HG03280 (cell line): ENCODE measurements around the gene CLCF1.

Experiments used
- ATAC-seq: cut with Tn5 transposase; IDR thresholded peaks from one replicate; pipeline ENCODE4 v1.9.1; 2021; ENCODE audit warnings: mild to moderate bottlenecking, moderate library complexity; ENCODE audit not compliant: unreplicated experiment

CLCF1 gene

DNA sequence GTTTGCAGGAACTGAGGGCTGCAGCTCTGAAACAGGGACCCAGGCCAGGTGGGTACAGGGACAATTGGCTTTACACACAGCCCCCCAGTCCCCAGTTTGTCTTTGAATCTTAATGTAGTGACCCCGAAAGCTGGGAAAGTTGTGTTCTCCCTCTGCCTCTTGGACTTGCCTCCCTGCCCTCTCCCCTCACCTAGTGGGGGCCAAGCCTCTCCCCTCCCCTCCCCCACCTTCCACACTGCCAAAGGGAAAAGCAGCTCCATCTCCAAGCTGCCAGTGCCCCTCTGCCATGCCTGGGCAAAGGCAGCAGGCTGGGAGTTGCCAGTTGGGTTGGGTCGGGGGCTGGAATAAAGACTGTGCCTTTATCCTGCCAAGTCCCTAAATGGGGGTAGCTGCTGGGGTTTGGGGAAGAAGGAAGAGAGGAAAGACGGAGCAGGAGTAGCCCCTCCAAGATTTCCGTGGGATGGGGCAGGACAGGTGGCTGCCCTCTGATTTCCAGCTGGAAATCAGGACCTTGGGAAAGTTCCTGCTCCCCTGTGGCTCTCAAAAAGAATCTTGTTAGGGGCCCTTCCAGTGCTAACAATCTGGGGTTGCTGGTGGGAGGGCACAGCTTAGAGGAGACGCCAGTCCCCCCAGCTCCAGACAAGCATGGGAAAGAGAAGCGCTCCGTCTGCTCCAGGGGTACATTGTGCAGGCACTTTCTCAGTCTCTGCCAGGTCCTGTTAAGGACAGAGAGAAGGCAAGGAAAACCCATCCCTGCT is 2.8 kb upstream of the CLCF1 start:
- ATAC-seq: no peak

DNA sequence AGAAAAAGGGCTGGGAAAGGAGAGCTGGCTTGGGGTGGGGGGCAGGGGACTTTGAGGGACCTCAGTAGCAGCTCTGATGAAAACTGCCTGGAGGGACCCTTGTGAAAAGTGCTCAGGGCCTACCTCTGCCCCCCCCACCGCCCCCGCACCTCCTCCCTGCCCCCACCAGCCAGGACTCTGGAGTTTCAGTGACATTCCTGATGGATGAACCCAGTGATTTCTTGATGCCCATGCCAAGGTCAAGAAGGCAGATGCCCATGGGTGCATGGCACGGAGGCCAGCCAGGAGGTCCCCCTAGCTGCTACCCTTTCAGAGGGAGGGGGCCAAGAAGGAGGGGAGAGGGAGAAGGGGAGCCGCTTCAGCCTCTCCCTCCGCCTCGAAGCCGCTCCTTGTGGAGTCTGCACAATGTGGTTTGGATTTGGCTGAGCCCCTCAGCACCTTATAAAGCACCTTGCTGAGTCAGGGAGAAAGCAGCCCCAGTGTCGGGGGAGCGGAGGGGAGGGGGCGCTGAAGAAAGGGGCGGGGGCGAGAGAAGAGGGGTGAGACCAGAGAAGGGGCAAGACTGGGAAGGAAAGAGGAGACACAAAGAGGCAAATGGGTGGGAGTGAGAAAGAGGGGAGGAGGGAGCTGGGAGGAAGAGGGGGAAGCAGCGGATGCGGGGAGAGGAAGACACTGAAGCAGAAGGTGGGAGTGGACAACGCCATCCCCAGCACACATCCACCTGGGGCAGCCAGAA is 2.1 kb upstream of the CLCF1 start:
- ATAC-seq: no peak

DNA sequence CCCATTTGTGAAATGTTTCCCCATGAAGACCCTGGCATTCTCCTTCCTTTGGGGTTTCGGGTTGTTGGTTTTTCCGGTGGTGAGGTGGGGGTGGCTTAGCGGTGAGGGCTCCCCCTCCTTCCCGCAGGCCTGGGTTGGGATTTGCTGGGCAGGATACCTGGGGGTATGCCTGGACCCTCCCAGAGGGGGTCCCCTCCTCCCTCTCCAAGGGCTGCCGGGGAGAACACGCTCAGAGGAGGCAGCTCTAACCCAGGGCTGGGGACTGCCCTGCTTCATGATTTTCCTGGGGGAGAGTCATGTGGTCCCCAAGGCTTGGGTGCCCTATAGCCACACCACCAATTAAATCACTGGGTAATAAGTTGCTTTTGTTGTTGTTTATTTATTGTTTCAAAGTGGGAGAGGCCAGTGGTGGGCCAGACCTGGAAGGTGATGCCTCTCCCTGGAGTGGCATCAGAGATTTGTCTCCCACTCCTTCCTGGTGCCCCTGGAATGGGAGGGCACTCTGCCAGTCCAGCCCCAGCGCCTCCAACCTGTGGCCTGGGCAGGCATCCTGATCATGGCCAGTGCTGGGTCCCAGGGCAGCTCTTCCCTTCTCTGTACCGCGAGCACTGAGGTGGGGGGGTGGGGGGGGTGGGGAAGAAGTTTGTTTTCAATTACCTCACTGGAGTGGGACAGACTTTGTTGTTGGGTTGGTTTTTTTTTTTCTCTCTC is 1.3 kb upstream of the CLCF1 start:
- no peak for ATAC-seq

DNA sequence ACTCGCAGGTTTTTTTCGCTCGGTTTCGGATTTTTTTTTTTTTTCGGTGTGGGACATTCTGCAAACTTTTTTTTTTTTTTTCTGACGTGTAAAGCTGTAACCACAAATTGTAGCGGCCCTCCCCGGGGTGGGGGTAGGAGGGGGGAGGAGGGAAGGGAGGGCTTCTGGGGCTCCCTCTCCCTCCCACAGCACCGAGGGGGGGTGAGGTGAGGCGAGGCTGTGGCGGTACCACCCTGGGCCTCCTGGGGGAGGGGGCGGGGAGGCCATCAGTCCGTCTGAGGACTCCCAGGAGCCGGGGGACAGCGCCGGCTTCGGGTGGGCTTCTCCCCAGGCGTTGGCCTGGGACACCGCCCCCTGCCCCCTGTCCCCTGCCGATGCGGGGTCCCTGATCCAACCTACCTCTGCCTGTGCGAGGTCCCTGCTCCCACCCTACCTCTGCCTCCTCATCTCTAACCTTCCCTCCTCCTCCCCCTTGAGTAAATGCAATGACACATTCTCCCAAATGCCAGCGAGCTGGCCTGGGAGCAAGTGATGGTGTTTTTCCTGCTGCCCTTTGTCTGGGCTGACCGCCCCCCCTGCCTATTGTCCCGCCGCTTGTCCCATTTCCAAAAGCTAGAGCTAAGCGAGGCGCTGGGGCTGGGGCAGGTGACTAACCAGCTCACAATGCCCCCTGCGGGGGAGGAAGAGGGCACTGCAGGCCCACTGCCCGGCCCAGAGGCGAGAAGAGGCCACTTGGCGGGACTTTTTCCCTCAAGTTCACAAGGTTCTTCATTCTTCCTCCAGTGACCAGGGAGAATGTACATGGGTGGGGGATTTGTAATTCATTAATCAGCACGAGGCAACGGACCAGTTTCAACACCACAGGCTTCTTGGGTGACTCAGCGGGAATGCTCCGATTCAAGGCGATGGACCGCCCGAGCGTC is 511 bp upstream of the CLCF1 start:
- ATAC-seq: no peak

DNA sequence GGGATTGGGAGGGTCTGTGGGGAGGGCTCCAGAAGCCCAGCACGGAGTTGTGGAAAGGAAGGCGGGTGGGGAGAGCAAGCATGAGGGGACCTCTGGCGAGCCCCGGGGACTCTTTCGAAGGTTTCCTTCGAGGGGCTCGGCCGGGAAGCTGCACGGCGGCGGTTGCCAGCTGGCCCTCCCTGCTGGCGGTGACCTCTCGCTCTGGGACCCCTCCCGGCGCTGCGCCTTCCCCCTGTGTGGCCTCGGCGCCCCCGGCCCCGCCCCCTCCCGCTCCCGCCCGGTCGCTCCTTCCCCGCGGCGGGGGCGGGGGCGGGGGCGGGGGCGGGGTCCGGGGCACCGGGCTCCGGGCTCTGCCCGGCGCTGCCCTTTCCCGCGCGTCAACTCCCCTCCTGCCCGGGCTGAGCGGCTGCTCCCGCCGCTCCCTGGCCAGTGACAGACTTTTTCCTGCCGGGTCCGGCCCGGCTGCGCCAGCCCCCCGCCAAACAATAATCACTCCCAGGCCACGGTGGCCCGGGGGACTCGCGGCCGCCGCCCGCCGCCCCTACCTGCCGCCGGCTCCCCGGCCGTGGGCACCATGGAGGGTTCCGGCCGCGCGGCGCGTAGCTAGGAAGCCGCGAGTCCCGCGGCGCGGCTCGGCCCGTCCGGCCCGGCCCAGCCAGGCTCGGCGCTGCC is 941 bp downstream of the CLCF1 start:
- ATAC-seq: no peak

DNA sequence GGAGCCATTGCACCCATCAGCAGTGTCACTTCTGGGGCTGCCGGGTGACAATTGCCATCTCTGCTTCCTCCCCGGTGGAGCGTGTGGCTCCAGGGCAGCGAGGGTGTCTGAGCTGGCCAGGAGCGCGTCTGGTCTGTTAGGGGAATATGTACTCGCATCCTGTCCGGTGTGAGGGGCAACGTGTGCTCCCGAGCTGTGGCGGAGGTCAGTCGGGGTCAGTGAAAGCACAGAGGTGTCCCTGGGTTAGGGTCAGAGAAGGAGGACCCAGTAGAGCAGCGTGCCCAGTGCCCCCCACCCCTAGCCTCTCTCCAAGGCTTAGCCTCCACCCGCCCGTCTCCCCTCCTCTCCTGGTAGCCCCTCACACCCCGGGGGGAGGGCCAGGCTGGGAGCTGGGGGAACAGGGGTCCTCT is 1.5 kb downstream of the CLCF1 start:
- no peak for ATAC-seq

DNA sequence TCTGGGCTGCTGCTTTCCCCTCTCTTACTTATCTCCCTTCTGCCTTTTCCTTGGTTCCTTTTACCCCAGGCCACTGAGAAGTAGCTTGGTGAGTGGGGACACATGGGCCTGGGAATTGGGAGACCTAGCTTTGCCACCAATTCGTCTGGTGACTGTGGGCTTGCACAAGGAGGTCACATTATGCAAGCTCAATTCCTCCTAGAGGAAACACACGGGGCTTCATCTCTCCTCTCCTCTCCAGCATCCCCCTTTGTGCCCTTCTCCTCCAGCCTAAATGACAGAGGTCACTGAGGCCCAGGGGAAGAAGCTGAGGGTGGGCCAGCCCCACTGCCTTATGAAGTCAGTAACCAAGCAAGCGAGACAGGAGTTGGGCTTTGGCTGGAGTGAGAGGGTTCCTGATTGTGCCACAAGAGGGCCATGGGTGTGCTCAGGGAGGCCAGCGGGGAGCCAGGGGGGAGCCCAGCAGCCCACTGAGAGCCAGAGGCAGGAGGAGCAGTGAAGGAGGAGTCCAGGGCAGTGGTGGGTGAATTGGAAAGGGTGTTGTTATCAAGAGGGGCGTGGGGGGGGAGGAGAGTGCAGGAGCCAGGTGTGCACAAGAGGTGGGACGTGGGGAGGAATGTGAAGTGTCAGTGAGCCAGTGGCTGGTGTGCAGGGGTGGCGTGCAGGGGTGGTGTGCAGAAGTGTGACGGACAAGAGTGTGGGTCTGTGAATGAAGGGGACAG is 2.0 kb downstream of the CLCF1 start:
- no peak for ATAC-seq

DNA sequence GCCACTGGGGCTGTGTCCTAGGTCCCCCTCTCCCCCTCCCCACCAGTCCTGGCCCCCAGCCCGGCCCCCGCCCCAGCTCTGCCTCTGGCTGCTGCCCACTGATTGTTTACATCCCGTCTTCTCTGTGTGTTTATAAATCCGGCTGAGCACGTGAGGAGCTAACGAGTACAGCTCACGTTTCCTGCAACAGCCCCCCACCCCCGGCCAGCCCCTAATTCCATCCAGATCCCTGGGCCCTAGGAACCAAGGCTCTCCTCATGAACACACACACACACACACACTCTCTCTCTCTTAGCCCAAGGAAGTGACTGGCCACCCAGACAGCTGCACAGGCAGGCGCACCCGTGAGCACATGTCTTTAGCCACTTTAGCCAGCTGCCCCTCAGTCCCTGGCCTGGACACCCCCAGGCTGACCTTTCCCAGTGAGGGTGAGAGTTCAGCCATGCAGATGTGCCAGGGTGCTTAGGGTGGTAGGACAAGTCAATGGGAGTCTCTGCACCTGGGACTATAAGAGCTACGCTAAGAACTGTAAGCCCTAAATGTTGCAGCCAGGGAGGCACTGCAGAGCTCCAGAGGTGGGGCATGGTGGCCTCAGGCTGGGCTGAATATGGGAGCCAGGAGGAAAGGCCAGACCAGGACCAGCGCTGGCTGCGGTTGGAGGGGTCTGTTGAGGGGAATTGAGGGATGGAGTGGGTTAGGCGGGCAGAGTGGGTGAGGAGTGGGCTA is 2.9 kb downstream of the CLCF1 start:
- no peak for ATAC-seq

DNA sequence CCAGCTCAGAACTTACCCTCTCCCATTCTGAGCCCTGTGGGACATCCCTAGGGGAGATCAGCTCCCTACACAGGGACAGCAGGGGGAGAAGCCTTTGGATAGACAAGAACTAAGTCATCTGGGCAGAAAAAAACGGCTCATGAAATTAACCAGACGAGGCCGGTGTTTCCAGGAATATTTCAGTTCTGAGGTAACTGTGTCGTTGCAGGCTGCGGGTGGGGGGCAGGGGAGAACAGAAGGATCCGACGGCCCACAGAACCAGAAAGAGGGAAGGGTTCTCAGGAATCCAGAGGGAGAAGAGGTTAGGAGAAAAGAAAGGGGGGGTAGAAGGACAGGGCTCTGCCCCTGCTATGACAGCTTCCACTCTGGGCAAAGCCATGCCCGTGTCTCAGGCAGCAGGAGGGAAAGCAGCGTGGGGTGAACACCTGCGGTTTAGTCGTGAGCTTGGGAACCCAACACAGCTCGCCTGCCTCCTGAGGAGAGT is 3.6 kb downstream of the CLCF1 start:
- ATAC-seq: no peak

DNA sequence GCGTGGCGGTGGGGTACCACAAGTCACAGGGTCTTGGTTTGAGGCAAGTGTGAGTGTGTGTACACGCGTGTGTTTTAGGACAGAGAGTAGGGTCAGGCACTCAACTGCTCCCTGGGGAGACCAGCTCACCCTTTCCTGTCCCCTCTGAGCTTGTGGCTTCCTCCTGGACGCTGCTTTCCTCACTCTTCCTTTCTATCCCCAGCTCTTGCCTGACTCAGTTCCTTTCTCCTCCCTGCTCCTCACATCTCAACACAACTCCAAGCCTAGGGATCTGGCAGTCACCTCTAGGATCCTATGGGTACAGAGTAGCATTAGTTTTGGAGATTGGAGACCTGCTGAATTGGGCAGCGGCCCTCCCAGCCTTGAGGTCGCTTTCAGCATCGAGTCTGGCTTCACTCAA is 4.1 kb downstream of the CLCF1 start:
- no peak for ATAC-seq

DNA sequence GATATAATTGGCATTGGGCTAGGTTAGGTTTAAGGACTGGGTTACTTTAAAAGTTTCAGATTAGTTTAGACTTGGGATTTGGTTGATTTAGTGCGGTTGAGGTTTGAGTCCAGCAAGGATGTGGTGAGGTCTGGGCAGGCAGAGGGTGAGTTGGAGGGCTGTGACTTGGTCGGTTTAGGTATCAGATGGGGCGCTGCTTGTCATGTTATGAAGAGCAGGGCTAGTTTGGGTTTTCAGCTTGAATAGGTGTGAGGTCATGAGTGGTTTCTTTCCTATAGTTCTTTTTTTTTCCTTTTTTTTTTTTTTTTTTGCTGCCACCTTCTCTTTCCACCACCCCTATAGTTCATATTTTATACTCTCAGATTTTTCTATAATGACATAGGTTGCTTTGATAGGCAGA is 4.8 kb downstream of the CLCF1 start:
- ATAC-seq: no peak

DNA sequence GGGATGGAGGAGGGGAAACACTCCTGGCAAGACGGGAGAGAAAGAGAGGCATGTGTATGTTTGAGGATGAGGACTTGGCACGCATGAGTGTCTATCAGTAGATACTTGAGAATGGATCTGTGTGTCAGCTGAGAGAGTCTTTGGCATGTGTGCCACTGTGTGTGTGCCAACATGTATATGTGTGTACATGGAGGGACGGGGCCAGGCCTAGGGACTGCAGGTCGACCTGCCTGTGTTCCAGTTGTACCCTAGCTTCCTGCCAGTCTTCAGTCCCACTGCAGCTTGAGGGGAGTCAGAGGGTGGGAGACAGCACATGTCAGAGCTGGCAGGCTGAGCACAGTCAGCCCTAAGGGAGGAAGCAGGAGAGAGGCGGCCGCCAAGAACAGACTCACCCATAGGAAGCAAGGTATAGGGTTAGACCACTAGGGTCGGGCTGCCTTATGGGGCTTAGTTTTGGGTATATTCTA is 5.6 kb downstream of the CLCF1 start:
- no peak for ATAC-seq

DNA sequence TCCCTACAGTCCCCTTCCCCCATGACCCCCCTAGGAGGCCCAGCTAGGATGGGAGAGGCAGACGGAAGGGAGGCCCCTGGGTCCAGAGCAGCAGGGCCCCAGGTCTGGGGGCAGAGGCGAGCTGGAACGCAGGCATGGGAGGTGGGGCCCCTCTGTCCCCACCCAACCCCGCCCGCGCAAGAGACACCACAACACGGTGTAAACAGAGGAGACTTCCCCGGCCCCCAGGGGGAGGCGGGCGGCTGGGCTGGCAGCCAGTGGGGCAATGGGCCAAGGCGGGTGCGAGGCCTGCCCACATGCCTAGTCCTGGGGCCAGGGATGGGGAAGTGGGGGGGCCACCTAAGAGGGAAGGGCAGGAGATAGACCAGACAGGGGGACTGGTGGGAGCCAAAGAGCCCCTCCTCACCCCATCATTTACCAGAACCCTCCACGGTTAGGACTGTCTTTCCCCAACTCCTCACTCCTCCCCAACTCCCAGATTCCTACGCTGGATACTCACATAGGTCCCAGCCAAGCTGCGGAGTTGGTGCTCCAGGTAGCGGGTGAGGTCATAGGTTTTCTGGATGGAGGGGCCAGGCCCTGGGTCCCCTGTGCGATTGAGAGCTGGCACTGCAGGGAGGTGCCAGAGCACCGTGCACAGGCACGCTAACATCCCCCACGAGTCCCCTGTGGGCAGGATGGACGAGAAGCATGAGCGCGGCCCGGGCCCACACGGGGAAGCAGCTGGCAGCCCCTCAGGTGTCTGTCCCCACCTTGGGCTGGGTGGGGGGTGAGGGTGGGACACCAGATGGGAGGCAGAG is 6.2 kb downstream of the CLCF1 start:
- ATAC-seq: no peak

DNA sequence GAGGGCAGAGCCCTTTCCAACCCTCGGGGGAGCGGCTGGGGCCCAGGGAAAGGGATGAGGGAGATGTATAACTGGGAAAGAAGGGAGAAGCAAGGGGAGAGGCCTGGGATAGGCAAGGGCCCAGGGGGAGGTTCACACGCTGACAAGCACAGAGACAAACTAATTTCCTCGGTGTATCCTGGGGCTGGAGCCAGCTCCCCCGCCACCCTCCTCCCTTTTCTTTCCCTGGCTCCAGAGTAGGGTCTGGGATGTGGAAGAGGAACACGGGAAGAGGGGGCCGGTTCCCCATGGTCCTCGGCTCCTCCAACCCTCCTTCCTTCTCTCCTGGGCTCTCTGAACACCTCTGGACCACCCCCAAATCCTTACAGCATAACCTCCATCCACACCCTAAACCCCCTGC is 6.9 kb downstream of the CLCF1 start:
- ATAC-seq: no peak

DNA sequence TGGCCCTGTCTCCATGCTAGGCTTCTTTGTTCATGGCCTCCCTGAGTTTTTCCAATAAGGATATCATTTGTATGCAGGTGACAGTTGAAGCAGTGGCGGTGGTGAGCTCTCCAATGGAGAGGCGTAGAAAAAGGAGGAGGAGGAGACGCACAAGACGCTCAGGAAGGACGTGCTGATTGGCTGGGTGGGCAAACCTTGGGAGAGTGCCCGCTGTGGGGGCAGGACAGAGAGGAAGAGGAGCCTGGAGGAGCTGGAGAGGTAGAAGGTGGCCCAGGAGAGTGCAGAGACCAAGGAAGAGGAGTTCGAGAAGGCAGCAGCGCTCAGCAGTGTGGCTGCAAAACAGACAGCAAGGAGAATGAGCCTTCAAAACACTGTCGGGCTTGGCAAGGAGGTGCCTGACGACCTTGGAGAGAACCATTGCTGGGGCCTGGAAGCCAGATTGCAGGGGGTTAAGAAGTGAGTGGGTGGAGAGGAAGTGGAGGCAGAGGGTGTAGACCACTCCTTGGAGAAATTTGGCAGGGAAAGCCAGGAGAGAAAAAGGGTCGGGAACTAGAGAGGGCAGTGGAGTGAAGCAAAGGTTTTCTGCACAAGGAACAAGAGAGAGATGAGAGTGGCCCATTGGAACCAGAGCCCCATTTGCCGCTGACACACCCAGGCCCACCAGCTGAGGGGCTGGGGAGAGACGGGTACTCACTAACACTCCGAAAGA is 7.5 kb downstream of the CLCF1 start:
- ATAC-seq: no peak

DNA sequence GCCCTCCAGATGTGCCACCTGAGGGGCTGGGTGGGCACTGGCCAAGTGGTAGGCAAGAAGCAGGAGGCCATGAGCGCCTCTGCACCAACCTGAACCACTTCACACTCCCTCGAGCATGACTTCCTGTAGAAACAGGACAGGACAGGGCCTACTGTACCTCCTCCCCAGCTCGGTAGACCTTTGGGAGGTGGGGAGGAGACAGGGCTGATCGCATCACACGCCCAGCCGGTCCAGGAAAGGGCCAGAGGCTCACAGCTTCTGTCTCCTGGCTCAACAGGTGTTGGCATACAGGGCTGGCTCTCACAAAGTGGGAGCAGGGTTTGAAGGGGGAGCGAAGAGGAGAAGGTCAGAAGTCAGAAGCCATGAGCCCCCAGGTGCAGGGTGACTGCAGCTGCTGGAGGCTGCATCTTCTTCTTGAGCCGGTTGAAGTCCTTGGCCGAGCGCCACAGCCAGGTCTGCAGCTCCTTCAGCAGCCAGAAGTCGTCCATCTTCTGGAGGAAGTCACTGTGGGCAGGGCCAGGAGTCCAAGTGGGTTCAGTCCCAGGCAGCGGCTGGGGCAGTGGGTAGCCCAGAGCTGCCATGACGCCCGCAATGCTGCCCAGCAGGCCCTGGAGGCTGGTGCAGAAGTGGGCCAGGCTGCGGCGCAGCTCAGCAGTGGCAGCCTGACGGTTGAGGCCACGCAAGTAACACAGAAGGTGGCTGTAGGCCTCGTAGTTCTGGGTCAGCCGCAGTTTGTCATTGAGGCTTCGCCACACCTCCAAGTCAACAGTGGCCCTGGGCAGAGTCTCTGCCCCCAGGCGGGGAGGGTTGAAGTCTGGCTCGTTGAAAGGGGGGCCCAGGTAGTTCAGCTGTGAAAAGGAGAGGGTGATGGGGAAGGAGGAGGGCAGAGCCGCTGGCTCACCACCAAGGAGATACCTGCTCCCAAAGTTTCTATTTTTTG is 8.3 kb downstream of the CLCF1 start:
- no peak for ATAC-seq
